IMR-90 (cell line): ENCODE measurements around the gene CACNA1G.

Experiments used
- BHLHE40 ChIP-seq: fragments of 150-350 bp; IDR thresholded peaks from 2 replicates; pipeline ENCODE4 v1.6.1; 2016; ENCODE audit warnings: mild to moderate bottlenecking, low read depth, low read length
- CEBPB ChIP-seq: IDR thresholded peaks from 2 replicates; pipeline ENCODE4 v1.6.1; 2012; ENCODE audit warnings: low read depth, low read length, improper control_type of control experiment
- CHD1 ChIP-seq: IDR thresholded peaks from 2 replicates; pipeline ENCODE4 v1.6.1; 2012; ENCODE audit warnings: low read depth, low read length, improper control_type of control experiment
- CTCF ChIP-seq: conservative IDR thresholded peaks from 2 replicates; pipeline ENCODE4 v1.5.1; 2012; ENCODE audit warnings: mild to moderate bottlenecking, low read depth, low read length, improper control_type of control experiment
- ELK1 ChIP-seq: fragments of 150-350 bp; IDR thresholded peaks from 2 replicates; pipeline ENCODE4 v1.6.1; 2016; ENCODE audit warnings: low read depth, mild to moderate bottlenecking, low read length, moderate library complexity, borderline replicate concordance
- FOS ChIP-seq: fragments of 150-350 bp; IDR thresholded peaks from 2 replicates; pipeline ENCODE4 v1.6.1; 2016; ENCODE audit warnings: low read depth, low read length
- MAZ ChIP-seq: IDR thresholded peaks from 2 replicates; pipeline ENCODE4 v1.6.1; 2012; ENCODE audit warnings: low read depth, mild to moderate bottlenecking, low read length, improper control_type of control experiment, moderate library complexity, borderline replicate concordance
- MXI1 ChIP-seq: IDR thresholded peaks from 2 replicates; pipeline ENCODE4 v1.6.1; 2012; ENCODE audit warnings: low read depth, mild to moderate bottlenecking, low read length, moderate library complexity, borderline replicate concordance
- NFE2L2 ChIP-seq: fragments of 150-350 bp; IDR thresholded peaks from 2 replicates; pipeline ENCODE4 v1.6.1; 2016; ENCODE audit warnings: low read depth, mild to moderate bottlenecking, low read length
- POLR2A ChIP-seq: IDR thresholded peaks from 2 replicates; pipeline ENCODE4 v1.6.1; 2012; ENCODE audit warnings: mild to moderate bottlenecking, low read depth, low read length
- RAD21 ChIP-seq: IDR thresholded peaks from 2 replicates; pipeline ENCODE4 v1.6.1; 2012; ENCODE audit warnings: low read length, improper control_type of control experiment
- RCOR1 ChIP-seq: IDR thresholded peaks from 2 replicates; pipeline ENCODE4 v1.6.1; 2012; ENCODE audit warnings: mild to moderate bottlenecking, low read length, improper control_type of control experiment; ENCODE audit not compliant: insufficient replicate concordance
- SMC3 ChIP-seq: fragments of 150-350 bp; IDR thresholded peaks from 2 replicates; pipeline ENCODE4 v1.6.1; 2016; ENCODE audit warnings: low read depth, mild to moderate bottlenecking, antibody characterized with exemption, low read length, moderate library complexity
- USF2 ChIP-seq: fragments of 150-350 bp; IDR thresholded peaks from 2 replicates; pipeline ENCODE4 v1.6.1; 2017; ENCODE audit warnings: mild to moderate bottlenecking, antibody characterized with exemption, low read length, low read depth

GRCh38 chr17:50602836-50603235 is 42.3 kb downstream of the CACNA1G start:
- TF ChIP-seq POLR2A (no peak), CTCF (no peak), BHLHE40 (no peak), USF2 (no peak), CEBPB (no peak), ELK1 (no peak), FOS (no peak), RCOR1 (no peak), MAZ (no peak), NFE2L2 (no peak), SMC3 (no peak), RAD21 (no peak), CHD1 (no peak), MXI1 (no peak)
